Activated CD8-positive, alpha-beta memory T cell treated with anti-CD3 and anti-CD28 coated beads, Interleukin-2, amount 50 U/mL, for 48 hours (primary cell): ENCODE measurements around the gene PILRB.
"Not testable (repeated sequence)": the region's sequence is repeated elsewhere in the genome, so short reads cannot be mapped to it uniquely, and the experiment has no call there.

Source experiments
- DNase-seq: peaks from one replicate; pipeline ENCODE4 v3.0.0-alpha.2; 2020

PILRB gene

DNA sequence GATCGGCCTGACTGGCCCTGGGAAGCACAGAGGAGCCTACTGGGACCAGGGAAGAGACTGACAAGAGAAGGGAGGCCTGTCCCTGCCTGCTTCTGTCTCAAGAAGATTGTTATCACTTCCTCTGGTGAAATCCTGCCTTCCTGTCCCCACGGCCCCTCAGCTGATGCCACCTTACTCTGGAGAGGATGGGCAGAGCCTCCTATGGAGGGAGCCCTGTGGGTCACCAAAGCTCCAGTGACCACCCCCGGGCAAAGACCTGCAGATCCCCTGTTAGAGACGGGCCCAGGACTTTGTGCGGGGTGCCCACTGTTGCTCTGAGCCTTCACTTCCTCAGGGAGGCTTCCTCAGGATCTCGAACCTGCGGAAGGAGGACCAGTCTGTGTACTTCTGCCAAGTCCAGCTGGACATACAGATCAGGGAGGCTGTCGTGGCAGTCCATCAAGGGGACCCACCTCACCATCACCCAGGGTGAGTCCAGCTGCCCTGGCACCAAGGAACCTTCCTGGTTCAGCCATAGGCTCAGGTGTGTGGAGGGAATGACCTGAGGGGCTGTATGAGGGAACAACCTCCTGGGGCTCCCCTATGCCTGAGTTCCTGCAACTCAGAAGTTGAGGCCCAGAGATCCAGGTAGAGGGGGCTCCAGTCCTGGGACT is 1.4 kb upstream of the PILRB start:
- no peak for DNase-seq

DNA sequence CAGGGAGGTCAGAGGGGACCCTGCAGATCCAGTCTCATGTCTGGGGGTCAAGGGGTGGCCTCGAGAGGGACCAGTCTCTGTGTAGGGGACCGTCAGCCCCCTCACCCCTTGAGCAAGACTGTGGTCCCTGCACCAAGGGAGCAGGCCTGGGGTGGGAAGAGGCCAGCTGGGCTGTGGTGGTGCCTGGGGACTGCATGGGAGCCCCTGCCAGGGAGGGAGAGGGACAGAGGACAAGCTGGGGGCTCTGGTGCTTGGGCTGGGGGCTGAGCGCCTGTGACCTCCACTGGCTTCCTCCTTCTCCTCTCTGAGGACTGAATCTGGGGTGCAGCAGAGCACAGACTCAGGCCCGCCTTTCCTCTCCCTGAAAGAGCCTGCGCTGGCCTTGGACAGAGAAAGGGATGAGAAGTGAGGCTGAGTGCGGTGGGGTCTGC is 771 bp upstream of the PILRB start:
- no peak for DNase-seq

DNA sequence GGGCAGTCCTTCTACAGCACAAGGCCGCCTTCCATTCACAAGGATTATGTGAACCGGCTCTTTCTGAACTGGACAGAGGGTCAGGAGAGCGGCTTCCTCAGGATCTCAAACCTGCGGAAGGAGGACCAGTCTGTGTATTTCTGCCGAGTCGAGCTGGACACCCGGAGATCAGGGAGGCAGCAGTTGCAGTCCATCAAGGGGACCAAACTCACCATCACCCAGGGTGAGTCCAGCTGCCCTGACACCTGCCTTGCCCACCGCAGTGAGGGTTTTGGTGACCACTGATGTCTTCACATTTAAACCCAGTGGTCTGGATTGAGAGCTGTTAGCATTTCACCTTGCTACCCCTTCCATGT is 918 bp downstream of the PILRB start:
- DNase-seq, result no peak

DNA sequence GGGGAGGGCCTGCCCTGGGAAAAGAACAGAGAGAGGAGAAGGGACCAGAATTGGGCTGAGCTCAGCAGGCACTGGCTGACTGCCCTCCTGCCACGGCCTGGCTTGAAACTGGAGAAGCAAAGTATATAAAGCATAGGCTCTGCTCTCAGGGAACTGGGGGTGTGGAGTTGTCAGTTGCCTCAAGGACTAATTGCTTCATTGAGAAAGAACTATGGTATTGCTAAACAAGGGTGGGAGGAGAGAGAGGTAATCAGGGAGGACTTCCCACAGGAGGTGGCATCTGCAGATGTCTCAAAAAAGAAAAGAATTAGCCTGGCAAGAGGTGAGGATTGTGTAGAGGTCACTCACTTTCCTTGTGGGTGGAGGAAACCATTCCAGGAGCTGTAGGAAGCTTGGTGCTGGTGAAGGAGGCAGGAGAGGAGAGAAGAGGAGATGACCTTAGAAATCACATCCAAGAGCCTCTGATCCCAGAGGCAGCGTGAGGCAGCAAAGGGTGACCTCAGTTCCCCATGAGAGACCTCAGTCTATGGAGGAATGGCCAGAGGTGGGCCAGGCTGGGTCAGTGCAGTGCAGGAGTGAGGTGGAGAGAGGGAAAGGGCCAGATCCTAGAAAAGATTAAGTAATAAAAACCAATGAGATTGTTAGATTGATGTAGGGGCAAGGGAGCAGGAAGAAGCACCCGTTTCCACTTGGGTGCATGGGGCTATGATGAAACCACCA is 2.4 kb downstream of the PILRB start:
- no peak for DNase-seq

DNA sequence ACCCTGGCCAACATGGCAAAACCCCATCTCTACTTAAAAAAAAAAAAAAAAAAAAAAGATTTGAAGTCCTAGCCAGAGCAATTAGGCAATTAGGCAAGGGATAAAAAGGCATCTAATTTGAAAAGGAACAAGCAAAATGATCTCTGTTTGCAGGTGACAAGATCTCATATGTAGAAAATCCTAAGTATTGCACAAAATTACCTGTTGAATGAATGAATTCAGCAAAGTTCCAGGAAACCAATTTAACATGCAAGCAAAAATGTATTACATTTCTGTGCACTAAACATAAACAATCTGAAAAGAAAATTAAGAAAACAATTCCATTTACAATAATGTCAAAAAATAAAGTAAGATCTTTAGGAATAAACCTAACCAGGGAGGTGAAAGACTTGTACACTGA is 5.2 kb downstream of the PILRB start:
- no peak for DNase-seq

DNA sequence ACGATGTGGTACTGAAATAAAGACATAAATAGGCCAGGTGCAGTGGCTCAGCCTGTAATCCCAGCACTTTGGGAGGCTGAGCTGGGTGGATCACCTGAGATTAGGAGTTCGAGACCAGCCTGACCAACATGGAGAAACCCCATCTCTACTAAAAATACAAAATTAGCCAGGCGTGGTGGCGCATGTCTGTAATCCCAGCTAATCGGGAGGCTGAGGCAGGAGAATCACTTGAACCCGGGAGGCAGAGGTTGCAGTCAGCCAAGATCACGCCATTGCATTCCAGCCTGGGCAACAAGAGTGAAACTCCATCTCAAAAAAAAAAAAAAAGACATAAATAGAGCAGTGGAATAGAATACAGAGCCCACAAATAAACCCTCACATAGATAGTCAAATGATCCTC is 5.9 kb downstream of the PILRB start:
- not testable (repeated sequence) for DNase-seq

DNA sequence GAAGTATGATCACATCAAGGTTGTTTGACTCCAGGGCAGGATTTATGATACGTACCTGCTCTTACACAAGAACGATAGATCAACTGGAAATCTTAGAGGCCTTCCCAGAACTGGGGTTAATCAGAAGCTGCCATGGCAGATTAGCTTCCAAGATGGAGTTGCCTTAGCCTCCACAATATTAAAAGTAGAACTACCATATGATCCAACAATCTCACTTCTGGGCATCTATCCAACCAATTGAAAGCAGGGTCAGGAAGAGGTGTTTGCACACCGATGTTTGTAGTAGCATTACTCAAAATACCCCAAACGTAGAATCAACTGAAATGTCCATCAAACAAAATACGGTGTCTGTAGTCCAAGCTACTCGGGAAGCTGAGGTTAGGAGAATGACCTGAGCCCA is 6.6 kb downstream of the PILRB start:
- DNase-seq, result no peak

DNA sequence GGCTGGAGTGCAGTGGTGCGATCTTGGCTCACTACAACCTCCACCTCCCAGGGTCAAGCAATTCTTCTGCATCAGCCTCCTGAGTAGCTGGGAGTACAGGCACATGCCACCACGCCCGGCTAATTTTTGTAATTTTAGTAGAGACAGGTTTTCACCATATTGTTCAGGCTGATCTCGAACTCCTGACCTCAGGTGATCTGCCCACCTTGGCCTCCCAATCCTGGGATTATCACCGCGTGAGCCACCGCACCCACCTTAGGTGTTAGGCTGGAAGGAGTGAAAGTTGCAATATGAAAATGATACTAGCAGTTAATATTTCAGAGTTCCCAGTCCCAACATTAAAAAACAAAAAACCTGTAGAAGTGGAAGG is 8.1 kb downstream of the PILRB start:
- DNase-seq, result not testable (repeated sequence)

DNA sequence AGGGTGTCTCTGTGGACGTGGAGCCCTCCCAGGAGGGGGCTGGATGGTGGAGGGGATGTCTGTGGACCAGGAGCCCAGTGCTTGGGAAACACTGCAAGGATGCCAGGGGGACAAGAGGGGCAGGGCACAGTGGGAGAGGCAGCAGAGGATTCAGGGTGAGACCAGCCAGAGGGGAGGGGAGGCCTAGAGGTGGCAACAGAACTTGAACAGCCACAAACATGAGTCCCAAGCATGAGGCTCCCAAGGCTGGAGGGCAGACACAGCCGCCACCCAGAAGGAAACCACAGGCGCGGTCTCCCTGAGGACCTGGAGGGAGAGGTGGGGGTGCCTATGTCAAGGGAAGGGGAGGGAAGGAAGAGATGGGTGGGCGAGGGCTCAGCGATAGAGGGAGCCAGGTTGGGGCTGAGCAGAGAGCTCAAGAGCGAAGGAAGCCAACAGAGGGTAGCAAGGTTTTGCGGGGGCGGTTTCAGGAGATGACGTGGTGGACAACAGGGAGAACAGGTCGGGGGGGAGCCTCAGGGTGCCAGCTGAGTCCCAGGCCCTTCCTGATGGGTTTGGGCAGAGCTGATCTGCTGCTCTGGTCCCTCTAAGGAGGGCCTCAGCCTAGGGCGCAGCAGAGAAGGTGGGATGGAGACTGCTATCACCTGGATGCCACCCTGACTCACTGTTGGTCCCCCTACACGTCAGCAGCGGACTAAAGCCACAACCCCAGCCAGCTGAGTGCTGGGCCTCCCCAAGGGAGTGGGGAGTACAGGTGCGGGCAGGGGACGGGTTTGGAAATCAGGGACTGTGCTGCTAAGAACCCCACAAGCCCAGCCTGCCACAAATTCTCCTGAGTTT is 8.7 kb downstream of the PILRB start:
- DNase-seq, result no peak

DNA sequence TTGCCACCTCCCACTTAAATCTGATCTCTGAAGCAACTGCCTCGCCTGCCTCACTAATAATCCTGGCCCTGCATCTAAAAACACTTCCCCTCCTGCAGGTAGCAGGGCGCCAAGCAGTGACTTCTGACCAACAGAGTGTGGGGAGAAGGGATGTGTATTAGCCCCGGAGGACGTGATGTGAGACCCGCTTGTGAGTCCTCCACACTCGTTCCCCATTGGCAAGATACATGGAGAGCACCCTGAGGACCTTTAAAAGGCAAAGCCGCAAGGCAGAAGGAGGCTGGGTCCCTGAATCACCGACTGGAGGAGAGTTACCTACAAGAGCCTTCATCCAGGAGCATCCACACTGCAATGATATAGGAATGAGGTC is 9.3 kb downstream of the PILRB start:
- DNase-seq, result no peak

DNA sequence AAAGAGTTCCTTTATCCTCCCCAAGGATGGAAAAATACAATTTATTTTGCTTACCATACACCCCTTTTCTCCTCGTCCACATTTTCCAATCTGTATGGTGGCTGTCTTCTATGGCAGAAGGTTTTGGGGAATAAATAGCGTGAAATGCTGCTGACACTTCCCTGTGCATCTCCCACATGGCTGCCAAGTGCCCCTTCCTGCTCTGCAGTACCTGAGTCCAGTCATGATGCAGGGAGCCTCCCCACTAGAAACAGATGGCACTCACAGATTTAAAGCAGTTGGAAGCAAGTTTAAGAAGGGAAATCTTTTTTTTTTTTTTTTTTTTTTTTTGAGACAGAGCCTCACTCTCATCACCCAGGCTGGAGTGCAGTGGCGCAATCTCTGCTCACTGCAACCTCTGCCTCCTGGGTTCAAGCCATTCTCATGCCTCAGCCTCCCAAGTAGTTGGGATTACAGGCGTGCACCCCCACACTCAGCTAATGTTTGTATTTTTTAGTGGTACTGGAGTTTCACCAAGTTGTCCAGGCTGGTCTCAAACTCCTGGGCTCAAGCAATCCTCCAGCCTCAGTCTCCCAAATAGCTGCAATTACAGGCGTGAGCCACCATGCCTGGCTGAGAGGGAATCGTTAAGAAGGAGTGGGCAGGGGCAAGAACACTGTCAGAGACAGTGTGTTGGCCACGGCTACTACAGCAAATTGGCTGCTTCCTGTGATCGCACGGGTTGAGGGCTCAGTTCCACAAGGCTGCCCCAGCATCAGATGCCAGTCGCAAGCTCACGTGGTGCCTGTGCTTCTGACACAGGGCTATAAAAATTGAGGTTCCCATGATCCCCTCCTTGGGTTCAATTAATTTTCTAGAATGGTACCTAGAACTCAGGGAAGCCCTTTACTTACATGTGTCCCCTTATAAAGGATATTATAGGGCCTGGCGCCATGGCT is 10.0 kb downstream of the PILRB start:
- DNase-seq, result no peak

DNA sequence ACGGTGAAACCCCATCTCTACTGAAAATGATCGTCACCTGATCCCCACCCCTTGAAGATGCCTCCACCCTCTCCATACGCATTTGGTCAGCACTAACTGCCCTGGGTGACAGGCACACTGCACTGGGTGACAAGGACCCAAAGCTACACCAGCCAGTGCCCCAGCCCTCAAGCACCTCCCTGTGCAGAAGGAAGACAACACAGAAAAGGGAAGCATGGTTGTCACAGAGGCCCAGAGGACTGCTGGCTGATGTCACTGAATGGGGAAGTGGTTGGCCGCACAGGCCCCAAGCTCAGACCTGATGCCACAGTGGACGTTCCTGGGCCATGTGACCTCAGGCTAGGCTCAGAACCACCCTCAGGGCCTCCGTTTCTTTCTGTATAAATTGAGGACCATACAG is 11.2 kb downstream of the PILRB start:
- DNase-seq, result no peak

DNA sequence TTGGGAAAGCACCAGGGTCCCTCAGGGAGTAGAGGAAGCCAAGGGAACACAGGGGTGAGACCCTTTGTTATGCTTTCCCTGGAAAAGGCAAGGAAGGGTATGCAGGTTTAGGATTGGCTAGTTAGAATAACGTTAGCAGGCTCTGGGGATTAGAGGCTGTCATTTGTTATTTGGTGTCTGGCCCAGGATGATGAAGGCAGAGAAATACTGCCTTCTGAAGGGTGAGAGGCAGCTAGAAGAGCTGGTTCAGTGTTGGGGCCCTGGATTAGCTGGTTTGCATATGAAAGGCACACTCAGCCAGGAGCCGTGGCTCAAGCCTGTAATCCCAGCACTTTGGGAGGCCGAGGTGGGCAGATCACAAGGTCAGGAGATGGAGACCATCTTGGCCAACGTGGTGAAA is 12.4 kb downstream of the PILRB start:
- no peak for DNase-seq

DNA sequence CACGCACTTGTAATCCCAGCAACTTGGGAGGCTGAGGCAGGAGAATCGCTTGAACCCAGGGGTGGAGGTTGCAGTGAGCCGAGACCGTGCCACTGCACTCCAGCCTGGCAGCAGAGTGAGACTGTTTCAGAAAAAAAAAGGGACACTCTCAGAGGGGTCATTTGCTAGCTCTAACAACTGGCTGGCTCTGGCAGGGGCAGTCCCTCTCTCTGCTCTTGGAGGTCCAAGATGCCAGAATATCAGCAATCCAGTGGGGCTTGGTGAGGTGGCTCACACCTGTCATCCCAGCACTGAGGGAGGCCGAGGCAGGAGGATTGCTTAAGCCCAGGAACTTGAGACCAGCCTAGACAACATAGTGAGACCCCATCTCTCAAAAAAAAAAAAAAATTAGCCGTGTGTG is 12.8 kb downstream of the PILRB start:
- DNase-seq, result no peak

DNA sequence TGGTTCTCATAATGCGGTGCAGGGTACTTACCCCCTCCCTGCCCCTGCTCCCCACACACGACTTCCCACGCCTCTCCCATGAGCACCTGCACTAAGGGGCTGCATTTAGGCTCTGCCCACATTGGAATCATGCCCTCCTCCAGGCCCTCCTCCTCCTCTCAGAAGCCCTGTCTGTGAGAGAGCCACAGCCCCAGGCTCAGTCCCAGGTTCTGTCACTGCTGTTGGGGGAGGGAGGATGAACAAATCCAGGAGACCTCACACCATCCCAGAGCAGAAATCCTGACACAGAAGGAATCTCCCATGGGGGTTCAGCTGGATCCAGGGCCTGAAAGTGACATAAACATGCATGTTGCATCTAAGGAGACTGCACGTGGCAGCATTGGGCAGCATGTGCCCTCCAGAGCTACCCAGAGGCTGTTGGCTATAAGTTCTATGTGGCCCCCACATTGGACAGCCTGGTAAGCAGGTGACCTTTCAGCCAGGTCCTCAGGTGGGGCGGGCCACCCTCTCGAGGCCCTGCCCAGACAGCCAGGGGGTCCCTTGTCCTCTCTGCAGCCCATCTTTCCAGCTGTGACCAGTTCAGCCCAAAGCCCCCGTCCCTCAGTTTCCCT is 13.7 kb downstream of the PILRB start:
- DNase-seq, result no peak

DNA sequence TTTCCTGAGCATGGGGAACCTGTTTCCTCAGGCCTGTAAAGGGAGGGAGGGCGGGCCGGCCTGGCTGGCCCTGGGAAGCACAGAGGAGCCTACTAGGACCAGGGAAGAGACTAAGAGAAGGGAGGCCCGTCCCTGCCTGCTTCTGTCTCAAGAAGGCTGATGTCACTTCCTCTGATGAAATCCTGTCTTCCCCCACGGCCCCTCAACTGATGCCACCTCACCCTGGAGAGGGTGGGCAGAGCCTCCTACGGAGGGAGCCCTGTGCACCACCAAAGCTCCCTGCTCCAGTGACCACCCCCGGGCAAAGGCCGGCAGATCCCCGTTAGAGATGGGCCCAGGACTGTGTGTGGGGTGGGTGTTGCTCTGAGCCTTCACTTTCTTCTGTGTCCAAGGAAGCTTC is 14.3 kb downstream of the PILRB start:
- DNase-seq, result peak; percentile 68

DNA sequence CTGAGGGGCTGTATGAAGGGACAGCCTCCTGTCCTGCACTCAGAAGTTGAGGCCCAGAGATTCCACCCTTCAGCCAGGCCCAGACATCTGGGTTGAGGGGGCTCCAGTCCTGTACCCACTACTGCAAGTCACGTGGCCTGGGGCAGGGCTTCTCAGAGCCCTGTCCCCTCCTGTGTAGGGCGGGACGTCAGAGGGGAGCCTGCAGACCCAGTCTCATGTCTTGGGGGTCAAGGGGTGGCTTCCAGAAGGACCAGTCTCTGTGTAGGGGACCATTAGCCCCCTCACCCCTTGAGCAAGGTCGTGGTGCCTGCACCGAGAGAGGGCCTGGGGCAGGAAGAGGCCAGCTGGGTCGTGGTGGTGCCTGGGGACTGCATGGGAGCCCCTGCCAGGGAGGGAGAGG is 14.8 kb downstream of the PILRB start:
- DNase-seq, result no peak

DNA sequence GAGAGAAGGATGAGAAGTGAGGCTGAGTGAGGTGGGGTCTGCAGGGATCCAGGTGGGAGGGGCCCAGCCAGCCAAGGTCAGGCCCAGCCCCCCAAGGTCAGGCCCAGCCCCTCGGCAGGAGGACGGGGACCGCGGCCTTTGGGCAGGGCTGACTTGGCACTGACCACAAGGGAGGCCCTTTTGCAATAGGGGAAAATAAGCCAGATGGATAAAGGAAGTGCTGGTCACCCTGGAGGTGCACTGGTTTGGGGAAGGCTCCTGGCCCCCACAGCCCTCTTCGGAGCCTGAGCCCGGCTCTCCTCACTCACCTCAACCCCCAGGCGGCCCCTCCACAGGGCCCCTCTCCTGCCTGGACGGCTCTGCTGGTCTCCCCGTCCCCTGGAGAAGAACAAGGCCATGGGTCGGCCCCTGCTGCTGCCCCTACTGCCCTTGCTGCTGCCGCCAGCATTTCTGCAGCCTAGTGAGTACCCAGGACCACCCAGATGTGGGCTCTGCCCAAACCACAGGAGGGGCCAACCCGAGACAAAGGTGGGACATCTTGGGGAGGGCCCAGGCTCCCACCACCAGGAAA is 15.4 kb downstream of the PILRB start, which contains the start of gene PILRA:
Gene PILRA, plus strand, starts transcription at position 227 of the 571 bp plus-strand sequence. Its CDS starts 170 bp downstream, at position 397.
- DNase-seq, result no peak

DNA sequence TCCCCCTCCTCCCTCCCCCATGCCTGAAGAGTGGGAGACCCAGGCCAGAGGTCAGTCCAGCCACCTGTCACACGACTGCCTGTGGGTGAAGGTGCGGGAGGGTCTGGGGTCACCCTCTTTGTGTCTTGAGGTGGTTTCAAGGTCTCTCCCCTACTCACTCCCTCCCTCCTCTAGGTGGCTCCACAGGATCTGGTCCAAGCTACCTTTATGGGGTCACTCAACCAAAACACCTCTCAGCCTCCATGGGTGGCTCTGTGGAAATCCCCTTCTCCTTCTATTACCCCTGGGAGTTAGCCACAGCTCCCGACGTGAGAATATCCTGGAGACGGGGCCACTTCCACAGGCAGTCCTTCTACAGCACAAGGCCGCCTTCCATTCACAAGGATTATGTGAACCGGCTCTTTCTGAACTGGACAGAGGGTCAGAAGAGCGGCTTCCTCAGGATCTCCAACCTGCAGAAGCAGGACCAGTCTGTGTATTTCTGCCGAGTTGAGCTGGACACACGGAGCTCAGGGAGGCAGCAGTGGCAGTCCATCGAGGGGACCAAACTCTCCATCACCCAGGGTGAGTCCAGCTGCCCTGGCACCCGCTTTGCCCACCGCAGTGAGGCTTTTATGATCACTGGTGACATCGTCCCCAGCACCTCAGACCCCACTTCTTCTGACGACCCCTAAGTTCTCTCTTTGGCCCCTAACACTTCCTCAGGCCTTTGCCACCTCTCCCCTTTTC is 16.1 kb downstream of the PILRB start:
- DNase-seq, result not testable (repeated sequence)

DNA sequence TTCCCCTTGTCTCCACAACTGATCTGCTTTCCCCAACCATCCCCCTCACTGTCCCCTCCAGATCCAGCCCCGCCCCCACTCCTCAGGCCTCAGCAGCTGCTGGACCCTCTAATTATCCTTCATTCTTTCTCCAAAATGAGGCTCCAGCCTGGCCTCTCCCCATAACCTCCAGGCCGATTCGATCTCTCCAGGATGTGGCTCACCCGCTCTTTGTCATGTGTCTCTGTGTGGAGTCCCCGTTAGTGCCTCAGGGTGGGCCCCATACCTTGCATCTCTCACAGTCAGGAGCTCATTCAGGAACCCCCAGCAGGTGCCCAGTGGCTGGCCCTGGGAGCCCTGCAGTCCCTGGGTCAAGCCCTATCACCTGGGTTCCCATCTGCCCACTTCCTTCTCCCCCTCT is 16.7 kb downstream of the PILRB start:
- DNase-seq, result no peak

DNA sequence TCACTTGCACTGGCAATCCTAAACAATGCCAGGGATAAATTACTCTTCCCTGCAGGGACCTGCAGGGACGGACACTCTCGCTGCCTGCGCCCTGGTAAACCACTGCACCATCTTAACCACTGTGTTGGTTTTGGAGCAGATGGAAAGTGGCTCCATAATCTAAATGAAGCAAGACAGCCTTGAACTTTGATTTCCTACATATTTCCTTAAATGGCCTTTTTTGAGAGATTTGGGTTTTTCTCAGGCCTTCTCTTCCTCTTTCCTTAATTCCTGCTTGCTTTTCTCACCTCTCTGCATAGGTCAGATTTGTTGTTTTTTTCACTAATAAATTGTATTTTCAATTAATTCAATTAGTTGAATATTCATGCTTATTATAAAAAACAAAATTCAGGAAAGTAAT is 18.1 kb downstream of the PILRB start:
- no peak for DNase-seq
